Astrocyte (in vitro differentiated cells and primary cell): ENCODE data around the gene BBS12.

Source experiments
- CTCF ChIP-seq: IDR thresholded peaks from 2 replicates; pipeline ENCODE4 v1.5.1; 2011; ENCODE audit warnings: low read depth, mild to moderate bottlenecking, inconsistent platforms, low read length, moderate library complexity; ENCODE audit not compliant: insufficient read depth
- EZH2 ChIP-seq: IDR thresholded peaks from 2 replicates; pipeline ENCODE4 v1.6.1; 2012; ENCODE audit warnings: mild to moderate bottlenecking, low read length, inconsistent platforms; ENCODE audit not compliant: insufficient read depth

GRCh38 chr4:122732329-122733026, at the start of gene BBS12:
- TF ChIP-seq CTCF (peak; percentile 14), EZH2 (no peak)
